CD4-positive, alpha-beta T cell treated with Interleukin-10 for 1 hour (primary cell): ENCODE data around the gene LDLRAD2.
A peak's percentile ranks its signal among the peaks of the same experiment; 100 is the strongest.
"Not testable (repeated sequence)": the region's sequence is repeated elsewhere in the genome, so short reads cannot be mapped to it uniquely, and the experiment has no call there.

Source experiments
- DNase-seq: peaks from one replicate; pipeline ENCODE4 v3.0.0-alpha.2; 2020

Gene LDLRAD2, protein sequence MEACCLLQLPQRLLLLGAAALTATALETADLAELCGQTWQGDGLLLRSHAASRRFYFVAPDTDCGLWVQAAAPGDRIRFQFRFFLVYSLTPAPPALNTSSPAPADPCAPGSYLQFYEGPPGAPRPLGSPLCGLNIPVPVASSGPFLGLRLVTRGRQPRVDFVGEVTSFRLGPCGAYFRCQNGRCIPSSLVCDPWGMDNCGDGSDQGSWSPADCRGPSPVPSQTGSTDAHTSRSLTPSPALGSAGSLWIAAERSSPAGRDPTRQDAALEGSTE

DNA sequence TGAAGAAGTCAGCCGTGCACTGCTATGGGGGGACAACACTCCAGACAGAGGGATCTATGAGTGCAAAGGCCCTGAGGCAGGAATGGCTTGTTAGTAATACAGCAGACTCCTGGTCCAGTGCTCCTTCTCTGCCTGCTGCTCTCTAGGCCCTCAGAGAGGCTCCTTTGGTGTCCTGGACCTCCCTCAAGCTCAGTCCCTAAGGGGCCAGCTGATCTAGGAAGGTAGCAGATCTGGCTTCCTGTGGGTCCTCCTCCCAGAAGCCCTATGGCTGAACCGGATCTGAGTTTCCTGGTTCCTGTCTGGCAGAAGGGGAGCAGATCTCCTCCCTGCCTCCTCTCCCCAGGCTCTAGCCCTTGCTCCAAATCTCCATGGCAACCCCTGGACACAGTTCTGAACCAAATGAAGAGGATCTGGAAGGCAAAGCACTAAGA, at the start of gene LDLRAD2:
Gene LDLRAD2 (plus strand): TSS at position 391 of the 431 bp plus-strand sequence. CDS start 187 bp downstream, outside the sequence.
- DNase-seq: no peak

DNA sequence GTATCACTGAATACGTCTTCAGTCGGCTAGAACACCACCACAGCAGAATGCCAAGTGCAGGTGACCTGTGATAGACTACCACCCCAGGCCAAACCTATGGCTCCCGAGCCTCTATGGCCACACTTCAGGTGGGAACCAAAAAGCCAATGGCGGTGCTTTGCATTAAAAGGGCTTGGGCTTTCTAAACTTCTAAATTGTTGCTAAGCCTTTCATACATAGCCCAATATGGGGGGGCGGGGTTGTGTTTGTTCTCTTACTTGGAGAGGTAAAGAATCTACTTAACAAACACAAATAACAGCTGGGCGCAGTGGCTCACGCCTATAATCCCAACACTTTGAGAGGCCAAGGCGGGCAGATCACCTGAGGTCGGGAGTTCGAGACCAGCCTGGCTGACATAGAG, 48.8 kb upstream of the LDLRAD2 start:
- no peak for DNase-seq

DNA sequence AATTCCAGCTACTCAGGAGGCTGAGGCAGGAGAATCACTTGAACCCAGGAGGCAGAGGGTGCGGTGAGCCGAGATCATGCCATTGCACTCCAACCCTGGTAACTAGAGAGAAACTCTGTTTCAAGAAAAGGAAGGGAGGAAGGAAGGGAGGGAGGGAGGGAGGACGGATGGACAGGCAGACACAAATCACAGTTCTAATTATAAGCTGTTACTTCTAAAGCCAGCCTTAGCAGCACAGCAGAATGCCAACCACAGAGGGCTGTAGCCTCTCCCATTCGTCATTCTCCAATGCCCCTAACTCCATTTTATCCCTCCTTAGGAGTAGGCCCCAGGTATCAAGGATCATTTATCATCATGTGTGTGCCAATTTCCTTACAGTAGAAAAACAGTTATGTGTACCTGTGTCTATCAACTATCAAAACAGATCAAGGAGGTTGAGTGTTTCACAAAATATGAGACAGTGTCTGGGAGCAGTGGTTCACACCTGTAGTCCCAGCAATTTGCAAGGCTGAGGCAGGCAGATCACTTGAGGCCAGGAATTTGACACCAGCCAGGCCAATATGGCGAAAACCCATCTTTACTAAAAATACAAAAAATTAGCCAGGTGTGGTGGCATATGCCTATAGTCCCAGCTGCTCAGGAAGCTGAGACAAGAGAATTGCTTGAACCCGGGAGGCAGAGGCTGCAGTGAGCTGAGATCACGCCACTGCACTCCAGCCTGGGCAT, 48.2 kb upstream of the LDLRAD2 start:
- no peak for DNase-seq

DNA sequence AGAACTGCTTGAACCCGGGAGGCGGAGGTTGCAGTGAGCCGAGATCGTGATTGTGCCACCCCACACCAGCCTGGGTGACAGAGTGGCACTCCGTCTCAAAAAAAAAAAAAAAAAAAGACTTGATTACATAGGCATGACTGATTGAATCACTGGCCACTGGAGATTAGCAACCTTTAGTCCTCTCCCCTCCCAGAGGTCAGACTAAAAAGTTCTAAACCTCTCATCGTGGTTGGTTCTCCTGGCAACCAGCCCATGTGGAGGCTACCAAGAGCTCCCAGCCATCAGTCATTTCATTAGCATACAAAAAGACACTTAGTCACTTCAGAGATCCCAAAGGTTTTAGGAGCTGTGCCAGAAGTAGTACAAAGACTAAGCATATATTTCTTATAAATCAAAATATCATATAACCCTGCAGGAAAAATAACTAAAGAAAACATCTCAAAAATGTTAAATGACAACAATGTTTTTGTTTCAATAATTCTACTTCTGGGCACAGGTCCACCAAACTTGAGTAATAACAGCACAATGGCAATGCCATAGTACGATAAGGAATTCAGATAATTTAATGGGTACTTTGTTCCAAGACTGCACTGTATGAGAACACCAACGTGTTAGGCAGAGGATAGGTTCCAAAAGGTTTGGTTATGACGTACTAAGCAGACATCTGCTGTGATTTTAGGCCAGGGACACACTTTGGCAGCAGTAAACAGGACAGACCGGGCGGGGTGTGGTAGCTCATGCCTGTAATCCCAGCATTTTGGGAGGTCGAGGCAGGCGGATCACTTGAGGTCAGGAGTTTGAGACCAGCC, 47.2 kb upstream of the LDLRAD2 start:
- no peak for DNase-seq

DNA sequence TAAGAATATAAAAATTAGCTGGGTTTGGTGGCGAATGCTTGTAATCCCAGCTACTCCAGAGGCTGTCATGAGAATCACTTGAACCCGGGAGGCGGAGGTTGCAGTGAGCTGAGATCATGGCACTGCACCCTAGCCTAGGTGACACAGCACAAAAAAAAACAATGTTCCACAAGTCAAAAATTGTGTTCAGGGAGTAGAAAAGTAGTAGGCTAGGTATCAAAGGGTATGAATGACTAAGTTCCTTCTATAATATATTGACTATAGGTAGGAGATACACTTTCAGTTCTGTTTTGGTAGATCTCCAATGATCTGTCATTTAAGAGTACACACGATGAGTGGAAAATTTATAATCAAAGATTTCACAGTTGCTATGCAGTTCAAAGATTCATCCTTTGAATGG, 45.9 kb upstream of the LDLRAD2 start:
- no peak for DNase-seq

DNA sequence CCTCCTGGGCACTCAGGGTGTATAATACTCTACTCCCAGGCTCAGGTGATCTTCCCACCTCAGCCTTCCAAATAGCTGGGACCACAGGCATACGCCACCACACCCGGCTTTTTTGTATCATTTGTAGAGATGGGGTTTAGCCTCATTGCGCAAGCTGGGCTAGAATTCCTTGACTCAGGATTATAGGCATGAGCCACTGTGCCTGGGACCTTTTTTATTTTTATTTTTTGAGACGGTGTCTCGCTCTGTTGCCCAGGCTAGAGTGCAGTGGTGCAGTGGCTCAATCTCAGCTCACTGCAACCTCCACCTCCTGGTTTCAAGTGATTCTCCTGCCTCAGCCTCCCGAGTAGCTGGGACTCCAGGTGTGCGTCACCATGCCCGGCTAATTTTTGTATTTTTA, 45.0 kb upstream of the LDLRAD2 start:
- not testable (repeated sequence) for DNase-seq

DNA sequence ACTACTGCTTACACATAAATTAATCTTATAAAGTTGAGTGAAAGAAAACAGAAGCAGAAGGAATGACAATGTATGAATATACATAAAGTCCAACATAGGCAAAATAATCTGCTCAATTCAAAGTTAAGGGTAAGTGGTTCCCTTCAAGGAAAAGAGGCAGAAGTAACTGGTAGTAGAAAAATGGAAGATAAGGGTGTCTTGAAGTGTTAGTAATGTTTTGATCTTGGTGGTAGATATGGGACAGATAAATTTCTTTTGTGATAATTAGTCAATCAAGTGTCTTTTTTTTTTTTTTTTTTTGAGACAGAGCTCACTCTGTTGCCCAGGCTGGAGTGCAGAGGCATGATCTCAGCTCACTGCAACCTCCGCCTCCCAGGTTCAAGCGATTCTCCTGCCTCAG, 41.9 kb upstream of the LDLRAD2 start:
- DNase-seq: no peak

DNA sequence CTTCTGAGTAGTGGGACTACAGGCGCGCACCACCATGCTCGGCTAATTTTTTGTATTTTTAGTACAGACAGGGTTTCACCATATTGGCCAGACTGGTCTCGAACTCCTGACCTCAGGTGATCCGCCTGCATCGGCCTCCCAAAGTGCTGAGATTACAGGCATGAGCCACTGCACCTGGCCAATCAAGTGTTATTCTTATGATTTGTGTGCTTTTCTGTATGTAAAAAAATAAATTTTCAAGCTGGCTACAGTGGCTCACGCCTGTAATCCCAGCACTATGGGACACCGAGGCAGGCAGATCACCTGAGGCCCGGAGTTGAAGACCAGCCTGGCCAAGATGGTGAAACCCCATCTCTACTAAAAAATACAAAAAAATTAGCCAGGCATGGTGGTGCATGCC, 41.5 kb upstream of the LDLRAD2 start:
- not testable (repeated sequence) for DNase-seq

DNA sequence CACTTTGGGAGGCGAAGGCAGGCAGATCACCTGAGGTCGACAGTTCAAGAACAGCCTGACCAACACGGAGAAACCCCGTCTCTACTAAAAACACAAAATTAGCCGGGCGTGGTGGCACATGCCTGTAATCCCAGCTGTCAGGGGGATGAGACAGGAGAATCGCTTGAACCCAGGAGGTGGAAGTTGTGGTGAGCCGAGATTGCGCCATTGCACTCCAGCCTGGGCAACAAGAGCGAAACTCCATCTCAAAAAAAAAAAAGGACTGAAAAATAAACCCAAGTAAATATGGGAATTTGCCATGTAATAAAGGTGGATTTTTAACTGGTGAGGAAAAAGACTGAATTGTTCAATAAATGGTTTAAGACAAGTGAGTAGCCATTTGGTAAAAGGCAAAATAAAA, 40.4 kb upstream of the LDLRAD2 start:
- DNase-seq: not testable (repeated sequence)

DNA sequence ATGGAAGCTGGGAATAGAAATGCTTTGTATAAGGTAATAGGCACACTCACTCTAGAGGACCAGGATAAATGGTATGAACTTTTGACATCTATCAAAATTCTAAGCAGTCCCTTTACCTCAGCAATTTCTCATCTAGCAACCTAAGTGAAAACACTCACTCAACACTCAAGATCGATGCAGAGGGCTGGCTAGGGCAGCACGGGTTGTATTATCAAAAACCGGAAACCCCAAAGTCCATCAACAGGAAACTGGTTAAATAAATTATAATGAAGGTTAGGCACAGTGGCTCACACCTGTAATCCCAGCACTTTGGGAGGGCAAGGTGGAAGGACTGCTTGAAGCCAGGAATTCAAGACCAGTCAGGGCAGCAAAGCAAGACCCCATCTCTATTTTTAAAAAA, 38.5 kb upstream of the LDLRAD2 start:
- peak; percentile 51 for DNase-seq

DNA sequence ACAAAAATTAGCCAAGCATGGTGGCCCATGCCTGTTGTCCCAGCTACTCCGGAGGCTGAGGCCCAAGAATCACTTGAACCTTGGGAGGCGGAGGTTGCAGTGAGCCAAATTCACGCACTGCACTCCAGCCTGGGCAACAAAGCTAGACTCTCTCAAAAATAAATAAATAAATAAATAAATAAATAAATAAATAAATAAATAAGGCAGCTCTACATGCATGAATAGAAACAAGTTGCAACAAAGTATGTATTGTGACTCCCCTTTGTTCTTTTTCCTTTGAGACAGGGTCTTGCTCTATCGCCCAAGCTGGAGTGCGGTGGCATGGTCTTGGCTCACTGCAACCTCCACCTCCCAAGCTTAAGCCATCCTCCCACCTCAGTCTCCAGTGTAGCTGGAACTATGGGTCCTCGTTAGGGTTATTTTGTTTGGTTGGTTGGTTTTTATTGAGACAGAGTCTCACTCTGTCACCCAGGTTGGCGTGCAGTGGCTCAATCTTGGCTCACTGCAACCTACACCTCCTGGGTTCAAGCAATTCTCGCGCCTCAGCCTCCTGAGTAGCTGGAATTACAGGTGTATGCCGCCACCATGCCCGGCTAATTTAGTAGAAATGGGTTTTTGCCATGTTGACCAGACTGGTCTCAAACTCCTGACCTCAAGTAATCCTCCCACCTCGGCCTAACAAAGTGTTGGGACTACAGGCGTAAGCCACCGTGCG, 37.1 kb upstream of the LDLRAD2 start:
- no peak for DNase-seq

DNA sequence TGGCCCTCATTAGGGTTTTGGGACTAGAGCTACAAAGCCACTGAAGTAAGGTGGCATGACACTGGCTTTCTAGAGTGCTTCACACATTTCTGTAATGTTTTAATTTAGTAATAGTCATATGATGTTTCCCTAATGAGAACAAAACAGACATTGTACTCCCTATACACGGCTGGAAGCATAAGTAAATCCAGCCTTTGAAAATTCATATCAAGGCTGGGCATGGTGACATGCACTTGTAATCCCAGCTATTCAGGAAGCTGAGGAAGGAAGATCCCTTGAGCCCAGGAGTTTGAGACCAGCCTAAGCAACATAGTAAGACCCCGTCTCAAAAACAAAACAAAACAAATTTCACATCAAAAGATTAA, 36.5 kb upstream of the LDLRAD2 start:
- no peak for DNase-seq

DNA sequence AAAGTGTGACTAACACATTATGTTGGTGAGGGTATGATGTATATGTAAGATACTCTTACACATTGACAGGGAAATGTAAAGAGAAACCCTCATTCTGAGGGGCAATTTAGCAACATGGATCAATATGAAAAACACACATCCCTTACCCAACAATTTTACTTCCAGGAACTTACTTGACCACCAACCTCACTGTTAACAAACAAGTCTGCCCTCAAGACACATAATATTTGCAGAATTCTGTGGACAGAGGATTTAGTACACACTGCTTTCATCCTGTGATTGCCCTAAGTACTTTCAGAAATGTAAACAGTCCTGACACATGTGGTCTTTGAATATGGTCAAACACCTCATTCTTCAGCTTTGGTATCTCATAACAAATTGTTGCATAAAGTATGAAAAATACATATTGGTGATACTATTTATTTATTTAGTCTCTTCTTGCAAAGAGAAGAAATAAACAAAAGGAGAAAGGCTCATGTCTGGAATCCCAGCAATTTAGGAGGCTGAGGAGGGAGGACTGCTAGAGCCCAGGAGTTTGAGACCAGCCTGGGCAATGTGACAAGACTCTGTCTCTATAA, 36.0 kb upstream of the LDLRAD2 start:
- DNase-seq: no peak

DNA sequence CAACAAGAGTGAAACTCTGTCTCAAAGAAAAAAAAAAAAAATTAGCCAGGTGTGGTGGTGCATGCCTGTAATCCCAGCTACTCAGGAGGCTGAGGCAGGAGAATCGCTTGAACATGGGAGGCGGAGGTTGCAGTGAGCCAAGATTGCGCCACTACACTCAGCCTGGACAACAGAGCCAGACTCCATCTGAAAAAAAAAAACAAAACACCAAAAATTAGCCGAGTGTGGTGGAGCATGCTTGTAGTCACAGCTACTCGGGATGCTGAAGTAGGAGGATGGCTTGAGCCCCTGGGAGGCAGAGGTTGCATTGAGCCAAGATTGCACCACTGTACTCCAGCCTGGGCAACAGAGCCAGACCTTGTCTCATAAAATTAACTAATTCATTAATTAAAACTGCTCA, 35.1 kb upstream of the LDLRAD2 start:
- not testable (repeated sequence) for DNase-seq

DNA sequence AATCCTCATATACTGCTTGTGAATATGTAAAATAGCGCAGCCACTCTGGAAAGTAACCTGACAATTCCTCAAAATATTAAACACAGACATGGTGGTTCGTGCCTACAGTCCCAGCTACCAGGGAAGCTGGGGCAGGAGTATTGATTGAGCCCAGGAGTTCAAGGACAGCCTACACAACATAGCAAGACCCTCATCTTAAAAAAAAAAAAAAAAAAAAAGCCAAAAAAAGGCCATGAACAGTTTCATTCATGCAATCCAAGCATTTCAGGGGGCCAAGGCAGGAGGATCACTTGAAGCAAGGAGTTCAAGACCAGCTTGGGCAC, 33.7 kb upstream of the LDLRAD2 start:
- DNase-seq: no peak

DNA sequence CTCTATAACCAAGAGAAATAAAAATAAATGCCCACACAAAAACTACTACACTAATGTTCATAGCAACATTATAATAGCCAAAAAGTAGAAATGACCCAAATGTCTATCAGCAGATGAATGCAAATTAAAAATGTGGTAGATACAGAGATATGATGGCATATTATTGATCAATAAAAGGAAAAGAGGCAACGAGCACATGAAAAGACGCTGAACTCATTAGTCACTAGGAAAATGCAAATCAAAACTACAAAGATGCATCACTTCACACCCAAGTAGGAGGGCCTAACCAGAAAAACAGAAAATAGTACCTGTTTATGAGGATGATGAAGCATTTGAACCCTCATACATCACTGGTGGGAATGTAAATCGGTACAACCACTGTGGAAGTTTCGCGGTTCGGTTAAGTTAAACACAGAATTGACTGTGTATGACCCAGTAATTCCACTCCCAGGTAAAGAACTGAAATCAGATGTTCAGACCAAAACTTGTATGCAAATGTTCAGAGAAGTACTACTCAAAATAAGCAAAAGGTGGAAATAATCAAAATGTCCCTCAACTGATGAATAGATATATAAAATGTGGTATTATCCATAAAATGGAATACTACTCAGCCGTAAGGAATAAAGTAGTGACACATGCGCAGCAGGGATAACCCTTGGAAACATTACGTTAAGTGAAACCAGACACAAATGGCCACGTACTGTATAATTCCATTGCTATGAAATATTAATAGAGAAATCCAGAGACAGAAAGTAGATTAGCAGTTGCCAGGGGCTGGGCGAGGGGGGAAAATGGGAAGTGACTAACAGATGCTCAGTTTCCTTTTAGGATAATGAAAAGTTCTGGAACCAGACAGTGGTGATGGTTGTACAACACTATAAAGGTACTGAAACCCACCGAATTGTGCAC, 32.2 kb upstream of the LDLRAD2 start:
- peak; percentile 43 for DNase-seq

DNA sequence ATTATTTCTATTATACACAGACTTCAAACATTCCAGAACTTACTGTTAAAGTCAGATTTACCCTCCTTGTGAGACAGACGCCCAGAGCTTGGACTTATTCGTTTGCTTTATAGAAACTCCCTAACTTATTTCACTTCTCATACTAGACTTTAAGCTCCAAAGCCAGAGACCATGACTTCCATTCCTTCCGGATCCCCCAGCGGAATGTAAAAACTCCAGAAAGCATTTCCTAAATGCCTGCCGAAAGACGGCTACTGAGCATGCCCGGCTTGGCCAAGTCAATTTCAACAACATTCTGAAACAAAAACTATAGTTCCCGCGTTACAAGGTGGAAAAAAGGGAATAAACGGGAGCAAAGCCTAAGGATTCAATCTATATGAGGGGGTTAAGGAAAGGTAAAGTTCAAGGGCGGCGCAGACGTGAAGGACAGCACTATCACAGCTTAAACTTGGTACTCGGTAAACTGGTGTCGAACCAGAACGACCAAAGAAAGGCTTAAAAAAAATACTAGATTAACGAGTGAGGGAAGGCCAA, 30.2 kb upstream of the LDLRAD2 start:
- no peak for DNase-seq

DNA sequence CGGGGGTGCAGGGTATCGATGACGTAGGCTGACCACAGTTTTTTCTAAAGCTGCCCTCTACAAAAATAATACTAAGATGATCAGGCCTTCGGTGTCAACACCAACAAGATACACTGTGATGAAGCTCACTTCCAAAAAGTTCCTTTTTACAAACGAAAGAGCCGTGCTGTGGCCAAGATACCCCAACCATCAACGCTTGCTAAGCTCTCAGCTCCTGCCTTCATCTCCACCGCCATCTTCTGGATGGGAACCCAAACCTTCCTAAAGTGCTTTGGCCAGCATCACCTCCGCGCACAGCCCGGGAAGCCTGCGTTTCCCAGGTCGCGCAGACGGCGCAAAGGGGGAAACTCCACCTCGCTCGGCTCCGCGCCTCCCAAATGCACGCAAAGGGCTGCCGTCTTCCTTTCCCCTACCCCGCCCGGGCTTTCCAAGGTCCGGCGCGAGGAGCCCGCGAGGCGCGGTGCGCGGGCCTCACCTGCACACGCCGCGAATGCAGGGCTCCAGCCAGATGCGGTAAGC, 29.7 kb upstream of the LDLRAD2 start:
- peak; percentile 69 for DNase-seq

DNA sequence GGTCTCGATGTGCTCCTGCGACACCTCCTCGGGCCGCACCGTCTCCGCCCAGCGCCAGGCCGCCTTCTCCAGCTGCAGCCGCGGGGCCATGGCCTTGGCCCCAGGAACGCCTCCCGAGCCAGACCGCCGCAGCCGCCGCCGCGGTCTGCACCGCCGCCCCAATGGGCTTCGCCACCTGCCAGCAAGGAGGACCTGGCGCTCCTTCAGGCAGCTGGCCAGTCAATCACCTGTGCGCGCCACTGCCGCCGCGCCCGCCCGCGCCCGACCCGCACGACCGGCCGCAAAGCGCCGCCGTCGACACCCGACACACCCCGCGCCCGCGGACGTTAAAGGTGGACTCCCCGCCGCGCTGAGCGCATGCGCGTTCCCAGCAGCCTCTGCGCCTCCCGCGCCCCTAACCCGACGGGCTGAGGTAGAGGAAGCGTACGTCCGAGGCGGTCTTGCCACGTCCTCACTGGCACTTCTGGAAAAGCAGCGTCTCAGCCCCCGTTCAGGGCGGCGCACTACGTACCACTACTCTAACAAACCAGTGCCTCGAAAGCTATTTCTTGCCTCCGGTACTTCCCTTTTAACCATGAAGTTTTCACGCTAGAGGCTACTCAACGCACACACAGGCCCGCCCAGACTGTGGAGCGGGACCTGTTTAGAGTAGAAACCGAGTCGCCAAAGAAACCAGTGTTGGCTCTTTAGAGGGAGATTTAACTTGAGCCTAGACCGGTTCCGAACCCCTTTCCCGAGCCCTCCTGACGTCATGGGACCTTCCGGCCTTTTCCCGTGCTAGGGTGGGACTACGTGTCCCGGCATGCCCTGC, 29.0 kb upstream of the LDLRAD2 start, which contains the start of gene USP48:
Gene USP48 (minus strand): TSS at position 282 of the 811 bp plus-strand sequence. CDS start 192 bp downstream, at position 90.
- DNase-seq: peak; percentile 98
